Urothelium cell line (cell line): ENCODE results near the gene RHOH.
A peak's percentile ranks its signal among the peaks of the same experiment; 100 is the strongest.
"Not testable (repeated sequence)": the region's sequence is repeated elsewhere in the genome, so short reads cannot be mapped to it uniquely, and the experiment has no call there.

Experiments used
- DNase-seq: peaks from one replicate; pipeline ENCODE4 v3.0.0; 2011; ENCODE audit warnings: low spot score, mixed read lengths
- FAIRE-seq: peaks from 2 replicates; lab custom pipeline; 2011; peaks lifted over from hg19 to GRCh38; lab: Jason Lieb, UNC

Gene RHOH

DNA sequence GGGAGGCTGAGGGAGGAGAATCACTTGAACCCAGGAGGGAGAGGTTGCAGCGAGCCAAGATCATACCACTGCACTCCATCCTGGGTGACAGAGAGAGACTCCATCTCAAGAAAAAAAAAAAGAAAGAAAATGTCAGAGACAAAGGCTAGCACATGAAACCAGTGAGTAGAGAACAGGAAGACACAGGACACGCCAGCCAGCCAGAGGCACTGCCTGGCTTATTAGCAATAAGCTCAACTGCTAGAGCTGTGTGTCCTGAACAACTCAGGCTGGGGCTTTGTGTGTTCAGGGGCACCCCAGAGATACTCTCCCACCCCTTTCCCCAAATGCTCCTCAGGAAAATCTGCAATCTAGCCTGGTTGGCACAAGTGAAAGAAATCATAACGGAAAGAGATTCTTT, 60.0 kb downstream of the RHOH start:
- FAIRE-seq (no peak), DNase-seq (no peak)

DNA sequence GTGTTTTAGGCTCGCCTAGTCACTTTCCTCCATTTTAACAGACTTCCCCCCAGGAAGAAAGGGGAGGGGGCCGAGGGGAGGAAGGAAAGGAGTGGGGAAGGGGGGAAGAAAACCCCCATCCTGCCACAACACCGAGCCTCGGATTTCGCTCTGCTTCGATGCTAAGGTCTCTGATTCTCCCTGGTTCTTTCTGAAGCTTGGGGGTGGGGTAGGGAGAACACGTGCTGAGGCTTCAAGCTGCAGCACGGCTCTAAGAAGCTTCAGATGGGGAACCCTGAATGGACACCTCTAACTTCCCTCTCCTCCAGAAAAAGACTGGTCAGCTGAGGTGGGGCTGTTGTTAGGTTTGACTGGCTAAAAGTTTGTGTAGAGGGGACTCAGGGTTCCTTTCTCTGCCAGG, 61.8 kb downstream of the RHOH start:
- DNase-seq: no peak
- FAIRE-seq: no peak

DNA sequence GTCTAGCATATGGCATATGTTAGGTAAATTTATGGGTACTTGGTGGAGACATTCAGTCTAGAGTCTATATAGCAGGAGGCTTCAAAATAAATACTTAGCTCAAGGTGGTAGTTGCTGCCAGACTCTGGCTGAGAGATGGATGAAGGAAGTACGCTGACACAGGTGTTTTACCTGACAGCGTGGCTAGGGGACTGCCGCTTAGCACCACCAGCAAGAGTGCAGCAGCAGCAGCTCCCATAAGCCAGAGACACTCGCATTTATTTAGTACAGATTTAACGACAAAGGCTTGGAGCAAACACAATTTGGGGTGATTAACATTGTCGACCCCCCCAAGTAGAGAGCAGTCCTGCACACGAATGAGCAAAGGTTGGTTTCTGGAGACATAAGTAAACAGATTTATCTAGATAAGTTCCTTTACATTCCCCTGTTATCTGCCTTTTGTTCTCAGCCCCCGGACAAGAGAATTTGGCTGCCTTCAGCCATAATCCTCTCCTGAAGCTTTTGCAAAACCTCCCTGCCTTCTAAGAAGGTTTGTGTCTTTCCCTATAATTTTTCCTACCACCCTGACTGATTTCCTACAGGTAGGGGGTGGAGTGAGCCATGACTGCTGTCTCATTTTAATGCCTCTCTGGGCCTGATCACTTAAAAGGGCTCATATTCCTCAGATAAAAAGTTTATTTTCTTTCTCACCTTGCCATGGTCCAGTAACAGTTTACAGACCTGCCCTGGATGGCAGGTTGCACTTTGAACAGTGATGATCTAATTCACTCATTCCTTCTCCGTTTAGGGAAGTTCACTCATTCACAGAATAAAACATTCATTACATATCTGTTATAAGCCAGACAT, 64.6 kb downstream of the RHOH start:
- DNase-seq: no peak
- FAIRE-seq: no peak

DNA sequence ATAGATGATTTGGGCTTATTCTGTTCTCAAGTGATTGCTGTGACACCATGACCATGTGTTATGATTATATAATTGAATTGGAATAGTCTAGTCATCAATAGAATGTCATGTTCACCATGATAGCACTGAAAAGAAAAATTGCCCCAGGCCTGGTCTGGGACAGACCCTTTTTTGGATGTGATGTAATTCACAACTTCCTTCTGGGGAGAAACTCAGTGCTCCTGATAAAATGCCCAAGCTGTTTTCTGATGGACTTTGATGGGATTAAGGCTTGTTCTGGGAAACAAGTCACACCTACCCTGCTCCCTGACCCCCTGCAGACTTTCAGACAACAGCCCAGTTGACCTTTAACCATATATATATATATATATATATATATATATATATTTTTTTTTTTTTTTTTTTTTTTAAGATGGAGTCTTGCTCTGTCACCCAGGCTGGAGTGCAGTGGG, 65.3 kb downstream of the RHOH start:
- DNase-seq: no peak
- FAIRE-seq: no peak

DNA sequence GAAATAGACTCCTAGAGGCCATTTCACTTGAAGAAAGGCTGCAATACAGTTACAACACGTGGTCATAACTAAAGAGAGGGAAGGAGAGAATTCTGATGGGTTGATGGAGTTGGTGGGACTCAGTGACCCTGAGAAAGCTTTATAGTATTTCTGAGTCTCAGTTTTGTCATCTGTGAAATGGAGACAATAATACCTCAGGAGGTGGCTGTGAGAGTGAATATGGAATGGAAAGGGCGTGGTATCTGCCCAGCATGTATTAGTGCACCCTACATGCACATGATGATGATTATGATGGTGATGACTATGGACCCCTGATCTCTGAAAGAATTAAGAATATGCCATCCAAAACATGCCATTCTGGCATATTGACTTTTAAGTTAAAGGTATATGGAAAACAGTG, 66.0 kb downstream of the RHOH start:
- FAIRE-seq: peak; percentile 70
- no peak for DNase-seq

DNA sequence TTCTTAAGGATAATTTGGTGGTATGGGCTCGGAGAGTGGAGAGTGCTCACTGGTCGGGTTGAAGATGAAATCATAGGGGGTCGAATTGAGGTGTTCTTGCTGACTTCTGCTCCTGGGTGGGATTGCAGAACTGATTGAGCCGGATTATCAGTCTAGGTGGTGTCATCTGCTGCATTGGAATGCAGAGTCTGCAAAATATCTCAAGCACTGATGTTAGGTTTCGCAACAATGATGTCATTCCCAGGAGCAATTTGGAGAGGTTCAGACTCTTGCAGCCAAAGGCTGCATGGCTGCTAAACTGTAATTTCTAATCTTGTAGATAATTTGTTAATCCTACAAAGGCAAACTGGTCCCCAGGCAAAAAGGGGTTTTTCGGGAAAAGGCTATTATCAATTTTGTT, 67.7 kb downstream of the RHOH start:
- DNase-seq (no peak), FAIRE-seq (peak; percentile 48)

DNA sequence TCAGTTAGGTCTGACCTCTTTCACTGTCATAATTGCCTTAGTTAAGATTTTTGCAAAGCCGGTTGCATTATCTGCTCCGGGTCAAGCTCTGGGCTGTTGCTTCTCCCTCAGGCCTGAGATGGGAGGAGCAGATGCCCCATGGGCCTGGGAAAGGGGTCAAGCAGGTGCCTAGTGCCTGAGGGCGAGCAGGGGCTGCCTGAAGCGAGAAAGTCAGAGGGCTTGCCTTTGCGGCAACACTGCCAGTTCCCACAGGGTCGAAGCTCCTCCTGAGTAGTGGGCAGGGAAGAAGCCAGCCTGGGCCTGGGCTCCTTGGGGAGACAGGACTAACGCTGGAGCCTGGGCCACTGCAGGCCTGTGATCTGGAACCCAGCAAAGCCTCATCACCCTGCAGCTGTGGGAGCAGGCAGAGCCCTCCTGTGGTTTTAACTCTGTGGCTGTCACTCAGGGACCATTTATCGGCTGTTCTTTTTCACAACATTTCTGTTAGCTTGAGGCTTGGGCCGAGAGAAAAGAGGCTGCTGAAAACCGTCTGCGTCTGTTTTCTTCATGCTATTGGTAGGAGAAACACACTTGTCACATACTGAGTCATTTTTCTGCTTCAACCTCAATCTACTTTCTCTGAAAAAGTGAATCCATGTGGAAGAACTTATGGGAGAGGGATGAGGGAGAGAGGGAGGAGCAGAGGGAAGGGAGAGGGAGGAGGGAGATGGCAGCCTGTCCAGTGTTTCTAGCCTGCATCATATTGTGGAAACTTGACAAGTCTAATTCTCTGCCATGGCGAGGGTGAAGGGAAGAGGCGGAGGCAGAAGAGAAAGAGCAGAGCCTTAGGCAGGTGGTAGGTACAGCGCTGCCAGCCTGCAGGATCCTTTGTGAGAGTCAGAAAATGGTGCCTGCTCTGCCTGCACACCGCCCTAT, 68.4 kb downstream of the RHOH start:
- FAIRE-seq (no peak), DNase-seq (no peak)

DNA sequence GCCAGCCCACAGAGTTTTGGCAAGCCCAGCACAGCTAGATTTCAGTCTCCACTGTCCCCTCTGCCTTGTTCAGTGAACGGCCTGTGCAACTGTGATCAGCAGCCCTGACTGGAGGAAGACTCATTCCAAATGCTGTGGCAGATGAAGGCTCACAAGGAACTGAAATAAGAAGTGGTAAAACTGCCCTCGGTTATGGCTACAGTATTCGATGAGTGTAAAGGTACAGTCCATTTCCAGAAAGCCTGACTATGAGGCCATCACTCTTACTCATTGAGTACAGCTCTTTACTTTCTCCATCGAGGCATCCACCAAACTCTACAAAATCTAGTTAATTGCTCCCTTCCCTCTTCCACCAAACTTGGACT, 69.1 kb downstream of the RHOH start:
- DNase-seq: no peak
- no peak for FAIRE-seq

DNA sequence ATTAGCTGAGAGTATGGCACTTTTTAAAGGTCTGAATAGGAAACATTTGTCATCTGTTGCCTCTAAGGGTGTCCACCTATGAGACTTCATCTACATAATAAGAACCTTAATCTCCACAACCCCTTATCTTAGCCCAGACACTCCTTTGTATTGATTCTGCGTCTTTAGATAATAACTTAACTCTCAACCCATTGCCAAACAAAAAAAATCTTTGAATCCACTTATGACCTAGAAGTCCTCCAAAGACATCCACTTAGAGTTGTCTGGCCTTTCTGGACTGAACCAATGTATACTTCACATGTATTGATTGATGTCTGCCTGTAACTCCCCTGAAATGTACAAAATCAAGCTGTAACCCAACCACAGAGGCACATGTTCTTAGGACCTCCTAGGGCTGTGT, 72.3 kb downstream of the RHOH start:
- DNase-seq (no peak), FAIRE-seq (no peak)

DNA sequence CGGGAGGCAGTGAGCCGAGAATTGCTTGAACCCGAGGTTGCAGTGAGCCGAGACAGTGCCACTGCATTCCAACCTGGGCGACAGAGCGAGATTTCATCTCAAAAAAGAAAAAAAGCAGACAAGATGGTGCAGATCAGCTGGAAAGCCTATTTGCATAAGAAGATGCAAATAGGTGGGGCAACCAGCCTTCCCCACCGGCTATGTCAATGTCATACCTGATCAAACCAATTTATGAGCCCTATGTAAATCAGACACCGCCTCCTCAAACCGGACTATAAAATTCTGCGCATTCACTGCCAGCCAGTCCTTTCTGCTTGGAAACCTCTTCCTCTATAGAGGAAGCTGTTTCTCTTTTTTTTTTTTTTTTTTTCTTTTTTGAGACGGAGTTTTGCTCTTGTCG, 73.8 kb downstream of the RHOH start:
- FAIRE-seq (no peak), DNase-seq (no peak)

DNA sequence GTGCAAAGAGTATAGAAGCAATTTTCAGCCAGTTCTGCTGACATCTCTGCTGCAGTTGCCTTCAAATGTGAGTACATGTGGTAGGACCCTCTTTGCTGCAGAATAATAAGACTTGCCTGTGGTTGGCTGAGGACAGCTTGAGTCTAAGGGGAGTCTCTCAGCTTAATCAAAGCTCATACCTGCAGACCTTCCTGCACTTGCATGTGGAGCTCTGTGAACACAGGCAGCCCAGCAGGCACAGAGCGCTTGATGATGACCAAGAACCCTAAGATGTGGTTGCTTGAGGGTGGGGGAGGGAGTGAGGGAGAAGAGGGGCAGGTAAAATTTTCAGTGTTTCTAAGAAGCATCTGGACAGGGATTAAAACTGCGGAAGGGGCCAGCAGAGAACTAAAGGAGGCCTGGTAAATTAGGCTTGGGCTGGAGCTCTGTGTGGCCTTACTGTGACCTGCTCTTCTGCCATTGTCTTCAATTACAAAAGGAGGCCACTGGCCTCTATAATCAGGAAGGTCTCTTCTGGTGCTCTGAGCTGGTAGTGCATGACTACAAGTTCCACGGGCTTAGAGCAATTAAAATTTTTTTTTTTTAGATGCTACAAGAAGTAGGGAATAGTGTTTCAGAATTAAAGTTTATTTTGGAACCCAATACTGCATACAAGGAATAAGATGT, 78.4 kb downstream of the RHOH start:
- FAIRE-seq: no peak
- no peak for DNase-seq

DNA sequence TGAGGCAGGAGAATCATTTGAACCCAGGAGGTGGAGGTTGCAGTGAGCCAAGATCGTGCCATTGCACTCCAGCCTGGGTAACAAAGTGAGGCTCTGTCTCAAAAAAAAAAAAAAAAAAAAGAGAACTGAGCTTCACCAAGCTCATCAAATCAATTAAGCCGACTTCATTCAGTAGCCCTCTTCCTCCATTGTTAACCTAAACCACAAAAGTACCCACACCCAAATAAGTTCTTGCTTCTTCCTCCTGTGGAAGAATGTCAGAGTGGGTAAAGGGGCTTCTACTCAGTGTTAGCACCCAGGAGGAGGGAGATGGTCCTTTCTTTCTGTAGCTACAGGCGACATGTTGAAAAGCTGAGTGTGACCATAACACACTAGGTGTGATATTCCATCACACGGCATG, 79.7 kb downstream of the RHOH start:
- DNase-seq (no peak), FAIRE-seq (no peak)

DNA sequence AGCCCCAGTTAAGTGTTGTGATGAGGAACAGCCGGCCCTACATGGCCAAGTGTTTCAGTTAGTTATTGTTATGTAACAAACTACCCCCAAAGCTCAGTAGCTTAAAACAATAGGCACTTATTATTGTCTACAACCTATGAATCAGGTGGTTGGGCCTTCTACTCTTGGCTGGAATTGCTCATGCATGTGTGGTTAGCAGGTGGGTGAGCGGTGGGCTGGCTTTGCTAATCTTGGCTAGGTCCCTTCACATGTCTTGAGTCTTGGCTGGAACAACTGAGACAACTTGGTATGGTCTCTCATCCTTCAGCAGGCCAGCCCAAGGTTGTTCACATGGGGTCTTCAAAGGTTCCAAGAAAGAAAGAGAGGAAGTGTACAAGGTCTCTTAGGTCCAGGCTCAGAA, 83.8 kb downstream of the RHOH start:
- no peak for FAIRE-seq
- peak; percentile 46 for DNase-seq

DNA sequence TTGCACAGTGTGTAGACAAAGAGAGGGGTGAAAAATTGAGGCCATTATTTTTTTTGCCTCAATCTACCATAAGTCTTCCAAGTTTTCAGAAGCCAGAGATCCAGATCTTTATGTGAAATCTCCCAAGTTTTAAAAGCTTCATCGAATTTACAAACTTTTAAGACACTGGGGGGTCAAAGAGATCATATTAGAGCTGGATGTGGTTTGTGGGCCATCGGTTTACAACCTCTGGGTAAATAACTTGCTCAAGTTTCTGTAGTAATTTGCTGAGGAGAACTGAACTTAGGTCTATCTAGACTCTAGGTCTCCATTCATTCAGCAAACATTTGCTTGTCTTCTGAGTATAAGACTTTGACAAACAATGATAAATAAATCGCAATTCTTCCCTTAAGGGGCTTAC, 84.3 kb downstream of the RHOH start:
- DNase-seq (no peak), FAIRE-seq (no peak)

DNA sequence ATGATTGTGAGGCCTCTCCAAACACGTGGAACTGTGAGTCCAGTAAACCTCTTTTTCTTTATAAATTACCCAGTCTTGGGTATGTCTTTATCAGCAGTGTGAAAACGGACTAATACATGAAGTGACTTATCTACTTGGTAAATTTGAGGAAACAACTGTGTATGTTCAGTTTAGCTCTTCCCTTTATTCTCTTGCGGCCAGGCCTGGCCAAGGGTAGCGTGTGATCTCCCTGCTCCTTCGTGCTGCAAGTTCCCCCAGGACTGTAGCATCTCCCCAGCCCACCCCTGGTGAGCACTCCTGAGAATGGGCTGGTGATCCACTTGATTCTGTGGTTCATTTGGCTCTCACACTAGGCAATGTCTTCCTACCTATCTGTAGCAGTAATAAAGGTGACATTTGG, 85.1 kb downstream of the RHOH start:
- DNase-seq: no peak
- no peak for FAIRE-seq

DNA sequence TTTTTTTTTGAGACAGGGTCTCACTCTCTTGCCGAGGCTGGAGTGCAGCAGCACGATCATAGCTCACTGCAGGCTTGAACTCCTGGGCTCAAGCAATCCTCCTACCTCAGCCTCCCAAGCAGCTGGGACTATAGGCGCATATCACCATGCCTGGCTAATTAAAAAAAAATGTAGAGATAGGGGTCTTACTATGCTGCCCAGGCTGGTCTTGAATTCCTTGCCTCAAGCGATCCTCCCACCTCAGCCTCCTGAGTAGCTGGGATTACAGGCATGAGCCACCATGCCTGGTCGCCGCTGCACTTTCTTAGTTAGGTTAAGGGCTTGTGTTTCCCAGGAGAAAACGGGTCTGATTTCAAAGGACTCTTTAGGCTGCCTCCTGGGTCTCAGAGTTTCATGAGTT, 86.0 kb downstream of the RHOH start:
- DNase-seq, FAIRE-seq: not testable (repeated sequence)

DNA sequence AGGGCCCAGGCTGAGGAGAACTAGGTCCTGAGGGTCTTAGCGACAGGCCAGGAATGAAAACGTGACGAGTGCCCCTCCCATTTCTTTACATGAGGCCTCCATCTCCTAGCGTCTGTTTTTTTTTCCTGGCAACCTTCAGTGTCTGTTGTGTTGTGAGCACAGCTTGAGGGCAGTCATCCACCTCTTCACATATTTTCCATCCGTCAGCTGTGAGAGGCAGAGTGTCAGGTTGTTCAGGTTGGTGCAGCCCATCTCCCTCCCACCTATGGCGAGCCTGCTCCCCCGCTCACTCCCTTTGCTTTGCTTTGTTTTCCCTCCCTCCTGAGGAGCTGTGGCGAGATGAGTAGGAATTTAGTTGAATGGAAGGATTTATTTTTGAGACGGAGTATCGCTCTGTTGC, 86.6 kb downstream of the RHOH start:
- FAIRE-seq (no peak), DNase-seq (no peak)

DNA sequence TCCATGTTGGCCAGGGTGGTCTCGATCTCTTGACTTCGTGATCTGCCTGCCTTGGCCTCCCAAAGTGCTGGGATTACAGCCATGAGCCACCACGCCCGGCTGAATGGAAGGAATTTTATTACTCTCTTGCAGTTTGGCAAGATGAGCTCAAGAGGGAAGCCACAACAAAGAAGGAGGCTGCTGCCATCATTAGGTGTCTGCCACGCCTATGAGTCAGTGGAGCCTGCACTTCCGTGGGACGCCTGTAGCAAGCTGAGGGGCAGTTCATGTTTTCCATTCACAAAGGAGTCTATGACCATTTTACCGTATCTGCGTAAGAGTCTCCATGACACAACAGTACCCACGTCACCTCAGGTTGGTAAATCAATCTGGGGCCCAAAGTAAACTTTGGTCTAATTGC, 87.1 kb downstream of the RHOH start:
- FAIRE-seq (no peak), DNase-seq (peak; percentile 89)

DNA sequence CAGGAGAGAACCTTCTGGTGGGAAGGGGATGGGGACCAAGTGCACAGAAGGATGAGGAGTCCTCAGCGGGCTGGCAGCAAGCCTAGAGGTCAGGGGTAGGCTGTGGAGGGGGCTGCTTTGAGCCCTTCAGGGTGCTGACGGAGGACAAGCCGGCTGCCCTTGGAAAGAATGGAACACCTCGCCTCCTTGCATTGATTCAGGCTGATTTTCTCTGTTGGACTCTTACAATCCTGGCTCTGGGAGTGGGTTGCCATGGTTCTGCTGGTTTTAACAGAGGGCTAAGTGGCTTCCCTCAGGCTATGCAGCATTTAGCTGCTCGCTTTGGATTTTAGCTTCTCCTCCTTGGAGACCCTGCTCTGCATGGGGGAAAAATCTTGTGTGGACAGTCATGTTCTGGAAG, 88.9 kb downstream of the RHOH start:
- no peak for DNase-seq
- no peak for FAIRE-seq

DNA sequence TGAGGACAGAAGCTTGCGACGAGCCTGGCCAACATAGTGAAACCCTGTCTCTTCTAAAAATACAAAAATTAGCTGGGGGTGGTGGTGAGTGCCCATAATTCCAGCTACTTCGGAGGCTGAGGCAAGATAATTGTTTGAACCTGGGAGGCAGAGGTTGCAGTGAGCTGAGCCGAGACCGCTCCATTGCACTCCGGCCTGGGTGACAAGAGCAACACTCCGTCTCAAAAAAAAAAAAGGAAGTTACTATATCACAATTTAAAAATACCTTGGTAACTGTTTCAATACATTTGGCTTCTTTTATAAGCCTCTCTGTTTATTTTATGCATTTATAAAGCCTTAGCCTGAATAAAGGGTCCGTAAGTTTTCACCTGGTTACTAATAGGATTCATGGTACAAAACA, 91.7 kb downstream of the RHOH start:
- DNase-seq (no peak), FAIRE-seq (no peak)

DNA sequence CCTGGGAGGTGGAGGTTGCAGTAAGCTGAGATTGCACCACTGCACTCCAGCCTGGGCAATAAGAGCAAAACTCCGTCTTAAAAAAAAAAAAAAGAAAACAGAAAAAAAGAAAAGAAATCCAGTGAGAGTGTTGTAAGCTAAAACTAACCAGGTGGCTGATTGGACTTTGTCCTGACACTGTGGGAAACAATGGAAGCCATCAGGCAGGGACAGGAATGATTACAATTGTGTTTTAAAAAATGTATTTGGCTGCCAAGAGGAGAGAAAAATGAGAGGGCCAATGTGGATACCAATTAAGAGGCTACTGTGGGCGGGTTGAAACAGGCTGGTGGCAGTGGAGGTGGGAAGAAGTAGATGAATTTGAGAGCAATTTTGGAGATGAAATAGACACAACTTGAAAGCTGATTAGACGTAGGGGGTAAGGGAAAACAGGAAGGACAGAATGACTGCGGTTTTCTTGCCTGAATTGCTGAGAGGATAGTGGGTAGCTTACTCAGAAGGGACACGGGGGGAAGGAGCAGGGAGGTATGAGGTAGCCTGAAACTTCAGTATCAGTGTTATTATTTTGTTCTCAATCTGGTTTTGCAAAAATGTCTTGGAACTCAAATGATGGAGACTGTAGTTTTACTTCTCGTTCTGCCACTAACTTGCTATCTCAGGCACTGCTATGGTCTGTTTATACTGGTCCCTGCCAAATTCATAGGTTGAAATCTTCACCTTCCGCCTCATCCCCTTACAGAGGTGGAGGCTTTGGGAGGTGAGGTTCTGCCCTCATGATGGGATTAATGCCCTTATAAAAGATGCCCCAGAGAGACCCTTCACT, 92.7 kb downstream of the RHOH start:
- FAIRE-seq: no peak
- peak; percentile 38 for DNase-seq
